ENCODE data around the gene ARHGDIA.

DNA sequence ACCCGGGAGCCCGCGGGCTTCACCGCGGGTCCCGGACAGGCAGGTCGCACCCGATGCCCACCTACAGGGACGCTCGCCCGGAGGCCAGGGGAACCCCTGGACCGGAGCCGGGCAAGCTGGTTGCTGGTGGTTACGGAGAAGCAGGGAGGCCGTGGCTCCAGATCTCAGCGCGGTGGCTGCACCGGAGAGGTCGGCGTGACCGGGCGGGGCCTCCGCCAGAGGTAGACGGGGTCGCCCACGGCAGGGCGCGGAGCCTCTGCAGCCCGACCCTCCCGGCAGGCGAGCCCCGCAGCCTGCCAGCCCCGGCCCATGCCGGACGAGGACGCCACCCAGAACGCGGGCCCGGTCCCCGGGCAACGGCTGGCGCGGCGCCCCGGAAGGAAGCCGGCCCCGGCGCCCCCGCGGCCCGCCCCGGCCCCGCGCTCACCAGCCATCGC is 39.7 kb upstream of the ARHGDIA start:
- TF ChIP-seq, protein P1, sequence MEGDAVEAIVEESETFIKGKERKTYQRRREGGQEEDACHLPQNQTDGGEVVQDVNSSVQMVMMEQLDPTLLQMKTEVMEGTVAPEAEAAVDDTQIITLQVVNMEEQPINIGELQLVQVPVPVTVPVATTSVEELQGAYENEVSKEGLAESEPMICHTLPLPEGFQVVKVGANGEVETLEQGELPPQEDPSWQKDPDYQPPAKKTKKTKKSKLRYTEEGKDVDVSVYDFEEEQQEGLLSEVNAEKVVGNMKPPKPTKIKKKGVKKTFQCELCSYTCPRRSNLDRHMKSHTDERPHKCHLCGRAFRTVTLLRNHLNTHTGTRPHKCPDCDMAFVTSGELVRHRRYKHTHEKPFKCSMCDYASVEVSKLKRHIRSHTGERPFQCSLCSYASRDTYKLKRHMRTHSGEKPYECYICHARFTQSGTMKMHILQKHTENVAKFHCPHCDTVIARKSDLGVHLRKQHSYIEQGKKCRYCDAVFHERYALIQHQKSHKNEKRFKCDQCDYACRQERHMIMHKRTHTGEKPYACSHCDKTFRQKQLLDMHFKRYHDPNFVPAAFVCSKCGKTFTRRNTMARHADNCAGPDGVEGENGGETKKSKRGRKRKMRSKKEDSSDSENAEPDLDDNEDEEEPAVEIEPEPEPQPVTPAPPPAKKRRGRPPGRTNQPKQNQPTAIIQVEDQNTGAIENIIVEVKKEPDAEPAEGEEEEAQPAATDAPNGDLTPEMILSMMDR (IDR thresholded peaks at IDR 0.05): no peak
- TF ChIP-seq POLR2AphosphoS5 (IDR thresholded peaks at IDR 0.05; ENCODE audit: insufficient read depth in 1 of 2, low read depth in 1 of 2): no peak

All from vagina (tissue), 2 donors.